Right renal cortex interstitium (tissue), 3 donors: ENCODE data around the gene NCLN. TPM values are rescaled to one million over a fixed set of nuclear protein-coding genes. Genes with fewer than 3 reads are reported as not detected.

ENCODE experiments used
- DNase-seq, 3 donors: peaks; one replicate each; pipeline ENCODE4 v3.0.0-alpha.2; 2013; ENCODE audit warnings: low read depth in 3 of 3, low spot score in 2 of 3
- polyA plus RNA-seq, 3 donors: library from polyadenylated mRNA; unstranded; fragments of 120-200 nt; gene quantifications; one replicate each; pipeline ENCODE4 v1.2.1, GENCODE V29; 2013; ENCODE audit not compliant: insufficient read length in 3 of 3

NCLN gene
- polyA plus RNA-seq, 3 donors: 28.4 to 33.5 (median 33.0) TPM

DNA sequence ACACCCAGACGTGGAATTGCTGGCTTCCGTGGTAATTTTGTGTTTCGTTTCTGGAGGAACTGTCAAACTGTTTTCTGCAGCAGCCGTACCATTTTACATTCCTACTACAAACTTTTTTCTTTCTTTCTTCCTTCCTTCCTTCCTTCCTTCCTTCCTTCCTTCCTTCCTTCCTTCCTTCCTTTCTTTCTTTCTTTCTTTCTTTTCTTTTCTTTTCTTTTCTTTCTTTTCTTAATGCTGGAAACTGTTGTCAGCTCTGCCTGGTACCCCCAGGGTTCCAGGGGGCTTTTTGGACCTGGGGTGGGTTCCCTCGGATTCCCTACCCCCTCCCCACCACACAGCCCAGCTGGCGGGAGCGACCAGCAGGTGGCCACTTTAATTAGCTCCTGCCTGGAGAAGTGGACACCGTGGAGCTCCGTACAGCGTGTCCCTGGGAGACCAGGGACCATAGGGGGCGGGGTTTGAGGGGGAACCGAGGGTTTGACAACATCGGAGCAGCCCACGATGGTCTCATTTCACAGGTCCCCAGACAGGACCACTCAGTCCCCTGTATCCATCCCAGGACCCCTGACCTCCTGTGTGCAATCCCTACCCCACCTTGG, 63.1 kb downstream of the NCLN start:
- no peak for DNase-seq

DNA sequence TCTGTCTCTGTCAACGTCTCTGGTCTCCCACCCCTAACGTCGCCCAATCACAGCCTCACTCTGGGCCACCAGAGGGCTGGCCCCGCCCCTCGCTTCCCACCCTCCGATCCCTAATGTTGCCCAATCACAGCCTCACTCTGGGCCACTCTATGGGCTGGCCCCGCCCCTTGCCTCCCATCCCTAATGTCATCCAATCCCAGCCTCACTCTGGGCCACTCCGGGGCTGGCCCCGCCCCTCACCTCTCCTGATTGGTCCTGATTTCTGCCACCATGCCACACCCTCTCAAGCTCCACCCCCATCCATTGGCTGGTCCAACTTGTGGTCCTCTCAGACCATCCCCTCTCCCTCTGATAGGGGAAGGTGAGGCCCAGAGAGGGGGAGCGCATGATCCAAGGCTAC, 63.7 kb downstream of the NCLN start:
- no peak for DNase-seq

GRCh38 chr19:3250675-3251074, 64.9 kb downstream of the NCLN start:
- DNase-seq: no peak

DNA sequence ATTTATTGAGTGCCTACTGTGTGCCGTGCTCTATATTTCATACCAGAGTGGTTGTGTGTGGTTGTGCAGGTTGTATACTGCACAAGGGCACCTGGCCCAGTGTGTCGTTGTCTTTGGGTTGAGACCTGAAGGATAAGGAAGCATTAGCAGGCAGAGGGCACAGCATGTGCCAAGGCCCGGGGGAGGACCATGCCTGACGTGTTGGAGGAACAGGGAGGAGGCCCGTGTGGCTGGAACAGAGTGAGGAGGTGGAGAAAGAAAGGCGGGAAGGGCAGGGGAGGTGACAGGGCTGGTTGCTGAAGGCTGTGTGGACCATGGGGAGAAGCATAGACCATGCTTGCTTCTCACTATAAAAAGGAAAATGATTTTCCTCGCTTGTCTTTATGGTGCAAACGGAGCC, 65.5 kb downstream of the NCLN start:
- no peak for DNase-seq

DNA sequence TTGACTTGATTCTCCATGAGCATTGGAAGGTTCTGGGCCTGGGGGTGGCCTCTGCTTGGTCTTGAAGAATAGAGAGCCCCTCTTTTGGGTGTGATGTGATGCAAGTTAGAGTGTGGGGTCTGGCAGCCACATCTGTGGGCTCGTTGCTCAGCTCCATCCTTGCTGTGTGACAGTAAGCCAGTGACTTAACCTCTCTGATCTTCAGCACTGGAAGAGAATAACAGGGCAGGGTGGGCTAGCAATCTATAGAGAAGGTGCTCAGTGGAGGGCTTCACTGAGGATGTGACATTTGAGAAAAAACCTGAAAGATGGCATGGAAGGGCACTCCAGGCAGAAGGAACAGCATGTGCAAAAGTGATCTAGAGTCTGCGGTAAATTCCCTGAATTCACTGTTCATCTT, 66.9 kb downstream of the NCLN start:
- no peak for DNase-seq

DNA sequence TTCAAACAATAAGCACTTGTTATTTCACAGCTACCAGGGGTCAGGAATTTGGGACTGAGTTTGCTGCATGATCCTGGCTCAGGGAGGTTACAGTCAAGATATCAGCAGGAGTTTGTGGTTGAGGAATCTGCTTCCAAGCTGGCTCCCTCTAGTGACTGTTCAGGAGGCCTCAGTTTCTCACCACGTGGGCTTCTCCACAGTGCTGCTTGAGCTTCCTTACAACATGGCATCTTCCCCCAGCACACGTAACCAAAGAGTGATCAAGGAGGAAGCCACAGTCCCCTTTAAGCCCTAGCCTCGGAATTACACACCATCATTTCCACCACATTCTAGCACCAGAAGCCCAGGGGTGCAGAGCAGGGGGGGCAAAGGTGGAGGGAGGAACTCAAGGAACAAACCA, 67.5 kb downstream of the NCLN start:
- DNase-seq: no peak

GRCh38 chr19:3254520-3254919, 68.8 kb downstream of the NCLN start:
- DNase-seq: no peak

GRCh38 chr19:3257071-3257470, 71.3 kb downstream of the NCLN start:
- DNase-seq: no peak

Other genes starting within 250 kb of the NCLN start
- gene ZNF77, start 241.0 kb upstream of the NCLN start, polyA plus RNA-seq: 1 to 10 TPM; 7.9 to 9.0 (median 8.8) TPM
- 1 to 10 TPM; 6.5 to 7.6 (median 6.9) TPM for gene TLE6, start 208.4 kb upstream of the NCLN start, polyA plus RNA-seq
- 10 to 100 TPM; 26.8 to 32.4 (median 27.5) TPM for gene TLE2, start 156.7 kb upstream of the NCLN start, polyA plus RNA-seq
- 100 to 1,000 TPM; 421 to 476 (median 472) TPM for gene TLE5, start 123.4 kb upstream of the NCLN start, polyA plus RNA-seq
- gene GNA11, start 91.6 kb upstream of the NCLN start, polyA plus RNA-seq: 10 to 100 TPM; 54.3 to 68.6 (median 63.1) TPM
- gene GNA15, start 49.9 kb upstream of the NCLN start, polyA plus RNA-seq: under 1 TPM; 0.78 to 1.00 (median 0.85) TPM
- gene S1PR4, start 7.2 kb upstream of the NCLN start, polyA plus RNA-seq: under 1 TPM; 0.19 to 0.35 (median 0.31) TPM
- gene CELF5, start 38.7 kb downstream of the NCLN start, polyA plus RNA-seq: under 1 TPM; 0.38 to 0.82 (median 0.54) TPM
- gene NFIC, start 180.7 kb downstream of the NCLN start, polyA plus RNA-seq: 10 to 100 TPM; 16.2 to 20.4 (median 19.4) TPM